Subcutaneous adipose tissue (tissue), 4 donors: ENCODE results near the gene PTPRO. TPM values are rescaled to one million over a fixed set of nuclear protein-coding genes. Genes with fewer than 3 reads are reported as not detected.

Experiments used
- total RNA-seq, 4 donors: library from RNA; depleted of rRNA; stranded (reverse); fragments of >200 nt; gene quantifications; one replicate each; pipeline ENCODE4 v1.1.0, GENCODE V29; 2016
- TF ChIP-seq, protein P1 (sequence below): fragments of 450-650 bp; IDR thresholded peaks from one replicate; pipeline ENCODE4 v1.5.1; 2016; ENCODE audit warnings: low read depth, mild to moderate bottlenecking, control low read depth, antibody characterized with exemption, moderate library complexity

Gene PTPRO
- total RNA-seq, 4 donors from 2014 or later = 0.75 to 24.5 (median 4.0) TPM

DNA sequence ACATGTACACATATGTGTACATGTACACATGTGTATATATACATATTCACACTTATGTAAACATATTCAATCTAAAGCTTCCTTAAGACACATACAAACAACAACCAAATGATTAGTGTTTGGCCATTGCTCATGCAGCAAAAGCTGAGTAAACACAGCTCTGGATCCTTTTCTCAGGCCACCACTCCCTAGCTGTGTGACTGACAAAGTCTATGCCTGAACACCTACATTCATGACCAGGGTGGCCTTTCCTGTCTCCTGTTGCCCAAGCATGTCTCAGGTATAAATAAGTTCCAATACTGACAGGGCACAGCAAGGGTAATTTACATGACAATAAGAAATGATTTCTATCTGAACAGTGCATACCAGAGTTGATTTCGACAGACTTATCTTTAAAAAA is 1.4 kb upstream of the PTPRO start:
- TF ChIP-seq, protein P1, sequence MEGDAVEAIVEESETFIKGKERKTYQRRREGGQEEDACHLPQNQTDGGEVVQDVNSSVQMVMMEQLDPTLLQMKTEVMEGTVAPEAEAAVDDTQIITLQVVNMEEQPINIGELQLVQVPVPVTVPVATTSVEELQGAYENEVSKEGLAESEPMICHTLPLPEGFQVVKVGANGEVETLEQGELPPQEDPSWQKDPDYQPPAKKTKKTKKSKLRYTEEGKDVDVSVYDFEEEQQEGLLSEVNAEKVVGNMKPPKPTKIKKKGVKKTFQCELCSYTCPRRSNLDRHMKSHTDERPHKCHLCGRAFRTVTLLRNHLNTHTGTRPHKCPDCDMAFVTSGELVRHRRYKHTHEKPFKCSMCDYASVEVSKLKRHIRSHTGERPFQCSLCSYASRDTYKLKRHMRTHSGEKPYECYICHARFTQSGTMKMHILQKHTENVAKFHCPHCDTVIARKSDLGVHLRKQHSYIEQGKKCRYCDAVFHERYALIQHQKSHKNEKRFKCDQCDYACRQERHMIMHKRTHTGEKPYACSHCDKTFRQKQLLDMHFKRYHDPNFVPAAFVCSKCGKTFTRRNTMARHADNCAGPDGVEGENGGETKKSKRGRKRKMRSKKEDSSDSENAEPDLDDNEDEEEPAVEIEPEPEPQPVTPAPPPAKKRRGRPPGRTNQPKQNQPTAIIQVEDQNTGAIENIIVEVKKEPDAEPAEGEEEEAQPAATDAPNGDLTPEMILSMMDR = no peak

DNA sequence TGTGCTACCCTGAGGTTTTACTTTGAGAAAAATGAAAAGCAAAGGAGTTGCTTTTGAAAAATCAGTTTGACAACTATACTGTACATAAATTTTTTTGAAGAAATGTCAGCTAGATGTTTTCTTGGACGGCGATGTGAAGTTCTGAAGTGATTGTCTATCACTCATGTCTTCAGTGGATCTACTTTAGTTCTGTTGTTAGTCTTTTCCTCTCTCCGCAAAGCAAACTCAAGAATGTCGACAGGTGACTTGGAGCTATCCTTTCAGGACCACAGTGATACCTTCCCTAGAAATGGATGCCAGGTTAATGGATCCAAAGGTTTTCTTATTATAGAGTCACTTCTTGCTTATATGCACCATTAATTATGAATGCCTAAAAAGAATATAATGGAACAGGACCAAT is 1.2 kb downstream of the PTPRO start:
- TF ChIP-seq, protein P1 = no peak

DNA sequence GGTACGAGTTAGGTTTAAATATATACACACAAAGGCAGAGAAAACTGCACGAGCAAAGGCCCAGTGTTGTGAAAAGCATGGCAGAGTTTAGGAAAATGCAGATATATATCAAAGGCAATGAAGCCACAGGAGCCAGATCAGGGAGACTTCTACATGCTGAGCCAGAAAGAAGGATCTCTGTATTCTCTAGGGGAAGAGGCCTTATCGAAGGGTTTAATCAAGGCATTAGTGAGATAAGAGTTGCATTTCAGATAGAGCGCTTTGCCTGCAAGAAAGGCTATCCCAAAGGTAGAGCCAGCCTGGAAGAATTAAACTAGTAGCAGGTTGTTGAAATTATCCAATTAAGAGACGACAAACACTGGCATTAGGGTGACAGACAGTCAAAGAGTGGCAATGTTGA is 7.6 kb downstream of the PTPRO start:
- TF ChIP-seq, protein P1 = no peak

DNA sequence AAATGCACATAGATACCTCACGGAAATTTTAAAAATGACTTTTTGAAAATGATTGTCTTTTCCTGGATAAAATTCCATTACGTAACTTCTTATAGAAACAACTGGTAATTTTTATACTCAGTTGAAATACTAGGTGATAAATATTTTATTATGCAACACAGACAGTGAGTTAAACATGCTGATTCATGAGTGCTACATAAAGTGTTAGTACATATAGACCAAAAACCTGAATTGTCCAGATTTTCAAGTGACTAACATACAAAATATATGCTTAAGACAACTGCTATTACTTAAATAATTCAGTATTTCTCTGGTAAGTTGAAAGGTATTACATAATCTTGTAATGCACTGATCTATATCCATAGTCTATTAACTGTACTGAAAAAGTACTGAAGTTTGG is 11.9 kb downstream of the PTPRO start:
- TF ChIP-seq, protein P1 = no peak

DNA sequence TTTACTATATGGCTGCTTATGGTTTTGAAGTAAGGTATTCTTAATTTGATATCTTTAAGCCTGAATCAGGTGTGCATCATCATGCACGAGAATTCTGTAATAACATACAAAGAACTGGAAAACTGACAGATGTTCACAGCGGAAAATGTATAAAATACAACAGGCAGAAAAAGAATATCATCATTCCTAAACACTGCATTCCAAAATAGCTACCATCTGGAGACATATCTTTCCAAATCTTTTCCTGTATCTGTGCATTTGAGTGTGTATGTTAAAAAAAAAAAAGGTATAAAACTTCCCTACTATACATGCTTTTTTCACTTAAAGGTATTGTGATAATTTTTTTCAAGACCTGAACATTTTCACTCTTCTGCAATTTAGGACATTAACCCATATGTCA is 13.7 kb downstream of the PTPRO start:
- TF ChIP-seq, protein P1 = no peak

DNA sequence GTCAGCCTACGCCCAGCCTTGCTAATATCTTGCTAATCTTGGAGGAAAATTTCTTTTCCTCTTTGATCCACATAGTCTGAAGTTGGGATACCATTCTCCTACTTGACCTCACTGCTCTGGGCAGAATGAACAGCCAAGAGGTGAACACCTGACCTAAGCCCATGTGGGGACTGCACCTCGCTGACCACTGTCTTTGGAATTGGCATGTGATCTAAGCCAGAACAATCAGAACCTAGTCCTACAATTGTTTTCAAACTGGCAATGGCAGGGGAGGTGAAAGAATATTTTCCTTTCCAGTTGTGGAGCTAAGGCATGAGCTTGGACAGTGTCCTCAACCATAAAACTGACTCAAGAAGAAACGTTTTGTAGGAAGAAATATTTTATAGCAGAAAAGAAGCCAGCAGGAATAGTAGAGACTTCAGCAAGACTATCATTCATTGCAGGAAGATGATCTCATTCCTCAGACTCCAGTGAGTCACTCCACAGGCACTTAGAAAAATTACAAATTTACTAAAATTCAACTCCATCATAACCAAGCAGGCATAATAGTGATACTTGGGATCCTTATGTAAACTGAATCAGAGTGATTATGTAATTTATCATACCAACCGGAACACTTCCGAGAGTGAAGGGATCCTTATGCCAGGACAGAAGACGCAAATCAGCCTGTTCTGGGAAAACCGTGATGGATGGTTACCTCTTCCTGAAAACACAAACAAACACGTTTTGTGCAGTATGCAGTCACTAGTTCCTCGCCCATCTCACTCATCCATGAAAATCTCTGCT is 14.7 kb downstream of the PTPRO start:
- TF ChIP-seq, protein P1 = no peak

DNA sequence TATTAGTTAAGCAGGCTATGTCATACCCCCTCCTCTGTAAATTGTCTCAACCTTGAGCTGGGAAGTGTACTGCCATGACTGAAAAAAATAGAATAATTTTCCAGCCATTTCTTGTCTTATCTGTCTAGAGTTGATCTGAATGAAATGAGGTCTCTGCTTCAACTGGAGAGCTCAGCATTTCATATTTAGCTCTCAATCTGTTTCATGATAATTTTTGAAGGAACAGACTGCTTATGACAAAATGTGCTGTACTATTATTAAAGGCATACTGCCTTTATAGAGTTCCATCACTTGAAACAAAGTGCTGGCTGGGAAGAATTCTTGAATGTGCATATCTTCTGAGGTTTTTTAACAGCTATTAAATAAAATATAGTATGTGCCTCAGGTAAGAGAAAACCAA is 19.1 kb downstream of the PTPRO start:
- TF ChIP-seq, protein P1 = no peak
